AML-193 (cell line): ENCODE results near the gene PER1.
"Not testable (repeated sequence)": the region's sequence is repeated elsewhere in the genome, so short reads cannot be mapped to it uniquely, and the experiment has no call there.

ENCODE experiments used
- DNase-seq, 2 experiments: peaks; one replicate each; lab custom pipeline; 2025; lab: John Stamatoyannopoulos, UW

PER1 gene

GRCh38 chr17:8121681-8122421 is 30.4 kb downstream of the PER1 start:
- no peak for DNase-seq

GRCh38 chr17:8121407-8121680 is 30.9 kb downstream of the PER1 start:
- DNase-seq = no peak

- no peak for DNase-seq
Observed at GRCh38 chr17:8120520-8121406, 31.4 kb downstream of the PER1 start.

GRCh38 chr17:8119581-8120519 is 32.4 kb downstream of the PER1 start:
- DNase-seq = peak; percentile 28 to 44

GRCh38 chr17:8118769-8119580 is 33.2 kb downstream of the PER1 start:
- DNase-seq = peak; percentile 38 to 47

- DNase-seq = no peak
Observed at GRCh38 chr17:8117980-8118768, 34.0 kb downstream of the PER1 start, which contains the start of gene ALOXE3. Gene ALOXE3 (minus strand): TSS chr17:8118514. CDS start chr17:8117990, 524 bp downstream.

- DNase-seq = no peak
Observed at GRCh38 chr17:8117367-8117979, 34.7 kb downstream of the PER1 start.

GRCh38 chr17:8116776-8117175 is 35.4 kb downstream of the PER1 start:
- no peak for DNase-seq

GRCh38 chr17:8110907-8111306 is 41.3 kb downstream of the PER1 start:
- DNase-seq = no peak

- no peak for DNase-seq
Observed at GRCh38 chr17:8110456-8110804, 41.8 kb downstream of the PER1 start.

GRCh38 chr17:8109661-8110455 is 42.3 kb downstream of the PER1 start:
- no peak for DNase-seq

- no peak for DNase-seq
Observed at GRCh38 chr17:8108972-8109660, 43.1 kb downstream of the PER1 start.

- not testable (repeated sequence) for DNase-seq
Observed at GRCh38 chr17:8106980-8107379, 45.2 kb downstream of the PER1 start.

- DNase-seq = no peak
Observed at GRCh38 chr17:8105957-8106398, 46.2 kb downstream of the PER1 start.

- no peak for DNase-seq
Observed at GRCh38 chr17:8104911-8105310, 47.3 kb downstream of the PER1 start.

- no peak for DNase-seq
Observed at GRCh38 chr17:8103549-8103948, 48.7 kb downstream of the PER1 start.

GRCh38 chr17:8101721-8102120 is 50.5 kb downstream of the PER1 start:
- no peak for DNase-seq

GRCh38 chr17:8100763-8101162 is 51.4 kb downstream of the PER1 start:
- DNase-seq = no peak

GRCh38 chr17:8100111-8100510 is 52.1 kb downstream of the PER1 start:
- no peak for DNase-seq
